Measurements from ENCODE around the gene AFDN.

AFDN gene

DNA sequence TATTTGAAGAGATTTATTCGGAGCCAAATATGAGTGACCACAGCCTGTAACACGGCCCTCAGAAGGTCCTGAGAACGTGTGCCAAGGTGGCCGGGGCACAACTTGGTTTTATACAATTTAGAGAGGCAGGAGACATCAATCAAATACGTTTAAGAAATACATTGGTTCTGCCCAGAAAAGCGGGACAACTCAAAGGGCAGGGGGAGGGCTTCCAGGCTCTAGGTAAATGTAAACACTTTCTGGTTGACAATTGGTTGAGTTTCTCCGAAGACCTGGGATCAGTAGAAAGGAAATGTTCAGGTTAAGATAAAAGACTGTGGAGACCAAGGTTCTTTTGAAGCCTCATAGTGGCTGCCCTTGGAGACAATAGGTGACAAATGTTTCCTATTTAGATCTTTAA is 151.9 kb downstream of the AFDN start:
- no peak for DNase-seq (ENCODE audit: low spot score)

DNA sequence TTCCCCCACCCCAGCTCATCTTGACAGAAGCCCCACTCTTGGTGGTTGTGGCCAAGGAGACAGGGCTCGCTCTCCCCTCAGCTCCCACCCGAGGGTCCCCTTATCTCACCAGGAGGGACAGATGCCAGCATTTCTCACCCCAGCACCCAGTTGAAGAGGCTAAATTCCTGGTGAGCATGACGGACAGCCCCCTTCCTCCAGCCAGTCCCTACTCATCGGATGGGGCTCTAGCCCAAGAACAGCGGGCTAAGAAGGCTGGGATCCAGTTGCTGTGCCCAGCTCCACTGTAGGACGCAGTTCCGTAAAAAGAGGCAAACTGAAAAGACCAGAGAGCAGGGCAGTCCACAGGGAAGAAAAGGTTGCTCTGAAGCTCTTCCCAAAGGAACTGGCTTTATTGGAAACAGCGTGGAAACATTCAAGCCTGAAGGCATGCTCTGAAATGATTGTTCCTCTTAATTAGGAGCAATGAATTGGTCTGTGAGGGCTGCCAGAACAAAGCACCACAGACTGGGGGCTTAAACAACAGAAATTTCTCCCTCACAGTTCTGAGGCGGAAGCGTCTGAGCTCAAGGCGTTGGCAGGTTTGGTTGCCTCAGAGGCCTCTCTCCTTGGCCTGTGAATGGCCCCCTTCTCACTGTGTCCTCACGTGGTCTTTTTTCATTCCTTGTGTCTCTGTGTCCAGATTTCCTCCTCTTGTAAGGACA is 152.9 kb downstream of the AFDN start:
- no peak for DNase-seq (ENCODE audit: low spot score)

DNA sequence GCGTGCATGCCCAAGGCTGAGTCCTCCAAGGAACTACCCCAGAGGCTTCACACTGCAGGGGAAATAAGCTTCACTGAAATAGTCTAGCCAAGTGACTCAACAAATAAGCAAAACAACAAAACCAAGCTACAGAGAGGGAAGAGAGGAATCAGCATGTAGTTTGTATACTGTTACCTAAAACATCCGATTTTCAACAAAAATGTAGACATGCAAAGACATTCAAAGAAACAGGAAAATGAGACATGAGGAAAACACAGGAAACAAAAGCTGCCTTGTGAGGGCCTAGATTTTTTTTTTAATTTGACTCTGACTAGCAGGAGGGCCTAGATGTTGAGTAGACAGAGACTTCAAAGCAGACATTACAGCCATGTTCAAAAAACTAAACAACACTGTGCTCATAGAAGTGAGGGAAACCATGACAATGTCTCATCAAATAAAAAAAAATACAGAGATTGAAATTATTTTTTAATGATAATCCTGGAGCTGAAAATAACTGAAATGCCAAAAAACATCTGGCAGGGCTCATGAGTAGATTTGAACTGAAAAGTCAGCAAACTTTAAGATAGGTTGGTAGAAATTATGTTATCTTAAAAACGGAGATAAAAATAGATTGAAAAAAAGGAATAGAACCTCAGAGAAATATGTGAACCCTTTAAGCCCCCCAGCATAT is 154.3 kb downstream of the AFDN start:
- no peak for DNase-seq (ENCODE audit: low spot score)

DNA sequence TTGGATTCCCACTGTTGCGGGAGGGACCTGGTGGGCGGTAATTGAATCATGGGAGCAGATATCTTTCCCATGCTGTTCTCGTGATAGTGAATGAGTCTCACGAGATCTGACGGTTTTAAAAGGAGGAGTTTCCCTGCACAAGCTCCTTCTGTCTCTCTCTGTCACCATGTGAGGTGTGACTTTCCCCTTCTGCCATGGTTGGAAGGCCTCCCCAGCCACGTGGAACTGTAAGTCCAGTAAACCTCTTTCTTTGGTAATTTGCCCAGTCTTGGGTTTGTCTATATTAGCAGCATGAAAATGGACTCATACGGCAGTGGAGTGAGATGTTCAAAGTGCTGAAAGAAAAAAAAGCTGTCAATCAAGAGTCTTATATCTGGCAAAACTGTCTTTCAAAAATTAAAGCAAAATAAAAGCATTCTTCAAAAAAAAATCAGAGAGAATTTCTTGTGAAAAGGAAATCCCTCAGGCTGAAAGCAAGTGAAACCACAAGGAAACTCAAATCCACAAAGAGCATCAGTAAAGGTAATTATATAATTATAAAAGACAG is 155.3 kb downstream of the AFDN start:
- DNase-seq (ENCODE audit: low spot score): no peak

GRCh38 chr6:167984144-167984719 is 157.5 kb downstream of the AFDN start:
- no peak for DNase-seq (ENCODE audit: low spot score)

DNA sequence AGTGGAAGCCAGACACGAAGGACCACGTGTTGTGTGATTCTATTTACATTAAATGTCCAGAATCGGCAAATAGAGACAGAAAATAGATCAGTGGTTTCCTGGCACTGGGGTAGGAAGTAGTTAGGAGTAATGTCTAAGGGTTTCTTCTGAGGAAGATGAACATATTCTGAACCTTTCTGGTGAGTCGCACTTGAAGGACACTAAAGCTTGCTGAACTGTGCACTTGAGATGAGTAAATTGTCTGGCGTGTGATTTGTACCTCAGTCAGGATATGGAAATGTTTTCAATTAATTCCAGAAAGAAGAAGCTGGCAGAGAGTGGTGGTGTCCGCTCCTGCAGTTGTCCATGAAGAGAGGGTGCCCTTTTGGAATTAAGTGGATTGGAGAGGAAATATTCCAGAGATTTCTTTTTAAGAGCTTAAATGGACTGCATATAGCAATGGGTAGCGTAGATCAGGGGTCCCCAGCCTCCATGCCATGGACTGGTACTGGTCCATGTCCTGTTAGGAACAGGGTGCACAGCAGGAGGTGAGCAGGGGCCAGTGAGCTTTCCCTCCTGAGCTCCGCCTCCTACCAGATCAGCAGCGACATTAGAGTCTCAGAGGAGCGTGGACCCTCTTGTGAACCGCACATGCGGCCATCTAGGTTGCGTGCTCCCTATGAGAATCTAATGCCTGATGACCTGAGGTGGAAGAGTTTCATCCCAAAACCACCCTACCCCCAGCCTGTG is 158.3 kb downstream of the AFDN start:
- no peak for DNase-seq (ENCODE audit: low spot score)

- DNase-seq (ENCODE audit: low spot score): no peak
These were observed 159.3 kb downstream of the AFDN start for GRCh38 chr6:167985911-167986595.

DNA sequence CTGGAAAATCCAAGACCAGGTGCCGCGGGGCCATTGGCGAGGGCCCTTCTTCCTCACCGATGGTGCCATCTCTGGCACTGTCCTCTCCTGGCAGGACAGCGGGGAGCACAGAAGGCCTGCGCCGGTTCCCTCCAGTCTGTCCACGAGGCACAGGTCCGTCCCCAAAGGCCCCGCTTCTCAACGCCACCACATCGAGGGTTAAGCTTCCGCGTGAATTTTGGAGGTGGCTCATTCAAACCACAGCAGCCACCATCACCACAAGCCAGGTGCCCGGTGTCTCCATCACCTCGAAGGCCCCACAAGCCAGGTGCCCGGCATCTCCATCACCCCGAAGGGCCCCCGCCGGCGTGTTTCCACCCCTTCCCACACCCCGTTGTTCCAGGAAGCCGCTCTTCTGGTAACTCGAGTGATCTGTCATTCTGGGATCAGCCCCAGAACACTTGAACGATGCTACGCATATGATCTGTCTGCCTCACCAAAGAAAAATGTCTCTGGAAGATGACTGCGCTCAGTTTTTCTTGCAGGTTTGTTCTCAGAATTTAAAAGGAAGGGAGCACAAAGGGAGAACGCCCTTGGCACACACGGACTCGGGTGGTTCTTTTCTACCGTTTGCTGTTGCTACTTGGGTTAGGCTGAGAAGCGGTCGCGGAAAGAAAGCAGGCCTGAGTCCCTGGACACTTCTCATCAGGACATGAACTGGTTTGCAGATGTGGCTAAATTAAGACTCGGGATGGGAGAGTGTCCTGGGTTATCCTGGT is 160.9 kb downstream of the AFDN start:
- DNase-seq (ENCODE audit: low spot score): no peak

GRCh38 chr6:167988154-167988495 is 161.4 kb downstream of the AFDN start:
- no peak for DNase-seq (ENCODE audit: low spot score)

- DNase-seq (ENCODE audit: low spot score): no peak
These were observed 162.5 kb downstream of the AFDN start for GRCh38 chr6:167988945-167989841.

DNA sequence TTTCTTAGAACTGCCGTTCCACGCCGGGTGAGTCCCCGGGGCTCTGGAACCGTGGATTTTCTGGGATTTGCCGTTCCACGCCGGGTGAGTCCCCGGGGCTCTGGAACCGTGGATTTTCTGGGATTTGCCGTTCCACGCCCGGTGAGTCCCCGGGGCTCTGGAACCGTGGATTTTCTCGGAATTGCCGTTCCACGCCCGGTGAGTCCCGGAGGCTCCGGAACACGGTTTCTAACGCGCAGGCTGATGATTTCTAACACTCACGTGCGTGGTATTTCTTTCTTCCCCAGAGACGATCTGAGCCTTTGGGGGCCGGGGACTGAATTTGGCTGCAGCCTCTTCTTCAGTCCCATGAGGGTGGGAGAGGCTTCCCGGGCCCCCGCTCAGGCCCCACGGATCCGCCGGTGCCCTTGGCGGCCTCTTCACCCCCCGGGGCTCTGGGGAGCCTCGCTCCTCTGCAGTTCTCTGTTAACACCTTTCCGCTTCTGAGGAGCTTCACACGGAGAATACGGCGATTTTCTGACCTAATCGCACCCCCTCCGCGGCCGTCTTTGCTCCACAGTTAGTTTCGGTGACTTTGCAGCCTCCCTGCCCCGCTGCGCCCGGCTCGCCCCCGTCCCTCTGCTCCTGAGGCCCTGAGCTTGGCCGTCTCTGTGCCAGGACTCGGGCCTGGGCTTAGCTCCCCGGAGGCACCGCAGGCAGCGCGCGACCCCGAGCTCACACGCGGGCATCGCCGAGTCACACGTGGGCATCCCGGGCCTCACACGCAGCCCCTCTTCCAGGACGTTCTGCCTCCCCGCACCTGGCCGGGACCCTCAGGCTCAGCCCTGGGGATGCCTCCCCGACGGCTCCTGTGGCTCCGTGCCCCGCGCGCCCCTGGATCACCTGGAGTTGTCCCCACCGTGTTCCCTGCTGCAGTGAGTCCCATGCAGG is 163.6 kb downstream of the AFDN start:
- no peak for DNase-seq (ENCODE audit: low spot score)

DNA sequence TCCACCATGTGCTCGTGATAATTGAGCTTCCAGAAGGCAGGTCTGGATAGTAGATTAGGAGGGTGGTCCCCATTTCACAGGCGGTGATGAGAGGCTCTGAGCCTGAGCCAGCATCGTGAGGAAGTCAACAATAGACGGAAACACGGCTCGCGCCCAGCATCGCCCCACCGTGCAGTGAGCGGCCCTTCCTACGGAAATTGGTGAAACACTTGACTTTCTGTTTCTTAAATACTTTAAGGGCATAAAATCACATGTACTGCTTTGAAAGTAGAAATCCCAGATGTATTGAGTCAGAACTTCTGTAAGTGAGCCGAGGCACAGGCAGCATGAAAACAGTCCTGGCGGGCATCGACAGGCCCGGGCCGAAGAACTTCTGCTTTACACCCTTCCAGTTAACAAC is 166.5 kb downstream of the AFDN start:
- no peak for DNase-seq (ENCODE audit: low spot score)

DNA sequence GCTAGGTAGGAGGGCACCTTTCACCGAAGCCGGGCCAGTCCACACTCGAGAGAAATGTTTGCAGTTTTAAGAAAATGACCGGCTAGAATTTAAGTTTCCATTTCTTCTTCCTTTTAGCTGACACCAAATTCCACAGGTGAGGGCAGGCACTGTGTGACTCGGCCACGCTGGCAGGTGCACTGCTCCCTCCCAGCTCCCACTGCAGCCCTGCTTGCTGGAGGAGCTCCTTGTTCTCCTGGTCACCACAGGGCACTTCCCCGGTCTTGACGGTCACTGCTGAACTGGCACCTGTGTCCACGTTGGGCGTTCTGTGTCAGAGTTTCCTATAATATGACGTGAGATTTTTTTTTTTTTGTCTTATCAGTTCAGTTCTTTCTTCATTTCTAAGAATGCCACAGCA is 167.1 kb downstream of the AFDN start:
- DNase-seq (ENCODE audit: low spot score): no peak

DNA sequence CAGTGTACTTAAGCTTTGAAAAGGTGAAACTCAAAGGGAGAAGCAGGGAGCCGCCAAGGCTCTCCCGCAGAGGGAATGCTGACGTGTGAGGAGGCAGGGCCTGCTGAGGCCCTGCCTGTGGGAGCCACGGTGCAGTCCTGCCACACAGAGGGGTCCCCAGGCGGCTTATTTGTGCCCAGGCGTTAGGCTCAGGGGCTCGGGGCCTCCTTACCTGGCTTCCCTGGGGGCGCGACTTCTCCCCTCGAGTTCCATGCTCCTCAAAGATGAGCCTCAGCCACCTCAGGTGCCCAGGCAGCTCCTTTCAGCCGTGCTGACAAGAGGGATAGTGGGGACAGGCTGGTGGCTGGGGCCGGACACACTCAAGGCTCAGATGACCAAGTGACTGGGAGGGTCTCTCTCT is 168.6 kb downstream of the AFDN start:
- DNase-seq (ENCODE audit: low spot score): no peak

DNA sequence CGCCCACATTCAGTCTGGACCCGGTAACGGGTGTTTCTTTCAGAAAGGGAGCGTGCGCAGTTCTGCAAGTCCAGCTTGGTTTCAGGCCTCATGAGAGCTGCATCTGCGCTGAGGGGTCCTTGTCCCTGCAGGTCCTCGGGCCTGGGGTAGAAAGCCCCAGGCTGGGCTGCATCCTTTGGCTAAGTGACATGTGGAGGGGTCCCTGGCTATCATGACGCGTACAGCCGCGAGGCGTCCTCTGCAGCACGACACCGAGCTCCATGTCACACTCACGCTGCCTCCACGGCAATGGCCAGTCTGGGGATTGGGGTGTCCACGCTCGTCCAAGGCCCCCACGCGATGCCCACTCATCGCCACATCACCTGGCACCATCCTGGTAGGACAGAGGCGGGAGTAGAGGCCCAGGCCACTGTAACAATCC is 169.0 kb downstream of the AFDN start:
- no peak for DNase-seq (ENCODE audit: low spot score)

DNA sequence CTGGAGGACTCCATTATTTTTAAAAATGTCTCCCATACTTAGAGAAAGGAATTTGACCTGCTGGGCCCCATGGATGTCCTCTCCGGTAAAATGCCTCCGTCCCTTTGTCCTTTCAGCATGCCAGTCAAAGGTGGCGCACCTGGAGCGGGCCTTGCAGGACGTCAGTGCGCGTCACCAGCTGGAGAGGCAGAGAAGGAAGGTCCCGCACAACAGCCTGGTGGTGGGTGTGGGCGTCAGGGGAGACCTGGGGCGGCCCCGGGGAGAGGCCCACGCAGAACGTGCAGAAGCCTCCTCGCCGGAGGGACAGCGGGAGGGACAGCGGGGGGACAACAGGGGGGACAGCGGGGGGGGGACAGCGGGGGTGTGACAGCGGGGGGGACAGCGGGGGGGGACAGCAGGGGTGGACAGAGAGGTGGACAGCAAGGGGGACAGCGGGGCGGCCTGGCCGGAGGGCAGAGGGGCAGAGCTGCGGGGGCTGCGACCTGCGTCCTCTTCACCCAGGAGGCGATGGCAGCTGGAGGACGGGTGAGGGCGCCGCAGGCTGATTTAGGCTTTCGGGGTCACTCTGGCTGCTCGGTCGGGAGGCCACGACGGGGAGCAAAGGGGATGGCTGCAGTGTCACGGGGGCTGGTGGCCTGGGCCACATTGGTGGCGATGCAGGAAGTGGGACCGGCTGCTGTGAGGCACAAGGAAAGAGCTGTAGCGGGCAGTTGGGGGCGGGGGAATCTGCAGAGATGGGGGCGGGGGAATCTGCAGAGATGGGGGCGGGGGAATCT is 169.9 kb downstream of the AFDN start:
- DNase-seq (ENCODE audit: low spot score): no peak

GRCh38 chr6:167997642-167998041 is 170.9 kb downstream of the AFDN start, which contains the start of gene KIF25:
Gene KIF25 (plus strand): TSS chr6:167997671. CDS start chr6:168029586, 31,915 bp downstream.
- no peak for DNase-seq (ENCODE audit: low spot score)

DNA sequence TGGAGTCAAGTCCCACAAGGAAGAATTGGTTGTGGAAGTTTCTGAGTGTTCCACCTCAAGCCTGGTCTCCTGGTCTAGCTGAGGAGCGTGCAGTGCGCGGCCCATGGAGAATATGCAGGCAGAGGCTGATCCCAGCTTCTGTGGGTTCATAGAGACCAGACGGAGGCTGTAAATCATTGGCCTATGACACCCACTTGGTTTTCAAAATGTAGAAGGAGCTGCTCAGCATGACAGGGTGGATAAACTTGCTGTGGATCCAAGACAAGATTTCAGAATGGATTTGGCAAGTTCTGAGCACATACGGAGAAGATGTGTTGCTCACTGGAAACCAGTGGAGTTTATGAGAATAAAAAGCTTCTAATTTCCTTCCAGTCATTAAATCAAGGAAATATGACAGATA is 171.5 kb downstream of the AFDN start:
- DNase-seq (ENCODE audit: low spot score): no peak

Measured in HuH-7 (cell line).